ENCODE measurements around the gene RBM12.

Gene RBM12

DNA sequence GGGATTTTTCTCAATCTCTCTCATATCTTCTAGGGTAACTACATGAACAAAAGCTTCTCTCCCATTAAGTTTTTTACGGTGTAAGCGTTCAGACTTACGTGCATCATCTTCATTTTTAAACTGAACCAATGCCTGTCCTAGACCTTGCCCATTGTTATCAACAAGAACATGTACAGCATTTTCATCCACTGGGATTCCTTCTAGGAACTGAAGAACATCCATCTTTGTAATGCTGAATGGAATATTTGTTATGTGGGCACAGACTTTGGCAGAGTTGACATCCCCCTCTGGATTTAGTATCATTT lies 11.3 kb downstream of the RBM12 start:
- no peak for DNase-seq

GRCh38 chr20:35652641-35653429 lies 11.9 kb downstream of the RBM12 start:
- DNase-seq, result no peak

- no peak for DNase-seq
Observed at GRCh38 chr20:35651958-35652357, 12.7 kb downstream of the RBM12 start.

- no peak for DNase-seq
Observed at GRCh38 chr20:35650632-35651031, 14.1 kb downstream of the RBM12 start.

DNA sequence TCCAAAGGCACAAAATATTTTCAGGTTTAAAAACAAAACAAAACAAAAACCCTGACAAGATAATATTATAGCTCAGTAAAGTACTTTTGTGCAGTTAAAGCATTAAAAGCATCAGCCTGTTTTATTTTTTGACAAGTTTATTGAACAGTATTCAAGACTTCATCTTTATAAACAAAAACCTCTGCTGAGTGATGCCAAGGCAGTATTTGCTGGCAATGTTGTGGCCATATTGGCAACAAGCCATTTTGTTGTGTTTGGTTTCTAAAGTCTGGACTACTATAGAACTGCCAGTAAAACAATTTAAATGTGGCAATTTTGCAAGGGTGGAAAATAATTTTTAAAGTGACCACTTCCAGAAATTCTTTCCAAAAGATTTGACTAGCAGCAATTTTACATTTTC lies 15.9 kb downstream of the RBM12 start:
- no peak for DNase-seq

GRCh38 chr20:35644806-35645205 lies 19.9 kb downstream of the RBM12 start:
- DNase-seq, result no peak

DNA sequence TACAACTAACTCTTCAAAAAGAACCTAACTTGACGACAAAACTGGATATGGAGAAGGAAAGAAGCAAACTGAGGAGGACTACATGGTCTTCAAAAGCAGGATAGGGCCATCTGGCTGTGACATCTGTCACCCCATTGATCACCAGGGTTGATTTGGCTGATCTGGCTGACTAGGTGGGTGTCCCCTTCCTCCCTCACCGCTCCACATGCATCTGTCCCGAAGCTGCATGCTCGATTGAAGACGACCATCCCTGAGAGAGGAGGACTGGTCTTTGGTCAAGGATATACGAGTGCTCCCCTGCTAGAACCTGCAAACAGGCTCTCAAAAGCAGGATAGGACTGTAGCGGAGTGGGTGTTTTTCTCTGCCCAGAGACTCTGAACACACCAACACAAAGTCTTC lies 21.7 kb downstream of the RBM12 start:
- no peak for DNase-seq

DNA sequence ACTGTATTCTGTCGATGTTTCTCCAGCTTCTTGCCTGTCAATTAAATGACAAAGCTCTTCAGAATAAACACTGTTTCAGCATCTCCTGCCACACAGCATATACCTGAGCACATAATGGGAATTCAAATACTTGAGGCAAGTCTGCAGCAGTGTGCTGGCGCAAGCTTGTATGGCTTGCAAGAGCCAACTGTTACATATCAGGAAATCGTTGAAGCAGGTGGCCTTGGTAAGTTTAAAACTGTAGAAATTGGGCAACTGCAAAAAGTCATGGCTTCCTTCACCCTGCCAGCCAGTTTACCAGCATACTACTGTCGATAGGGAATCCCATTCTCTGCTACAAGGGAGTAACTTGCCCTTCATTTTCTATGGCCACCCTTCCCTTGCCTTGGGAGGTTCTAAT lies 23.0 kb downstream of the RBM12 start:
- no peak for DNase-seq

GRCh38 chr20:35640724-35641123 lies 24.0 kb downstream of the RBM12 start:
- DNase-seq, result no peak

DNA sequence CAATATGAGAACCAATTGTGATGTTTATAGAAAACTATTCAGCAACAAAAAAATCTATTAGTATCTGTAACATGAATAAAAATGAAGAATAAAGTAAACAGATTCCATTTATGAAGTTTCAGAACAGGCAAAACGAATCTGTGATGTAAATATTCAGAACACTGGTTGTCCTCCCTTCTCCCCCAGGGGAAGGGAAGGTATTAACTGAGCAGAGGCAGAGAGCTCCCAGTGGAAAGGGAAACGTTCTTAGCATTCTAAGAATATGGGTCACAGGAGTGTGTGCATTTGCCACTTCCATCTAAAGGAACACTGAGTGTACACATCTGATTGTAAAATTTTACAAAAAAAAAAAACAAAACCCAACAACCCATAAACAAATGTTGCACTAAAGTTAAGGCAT lies 25.9 kb downstream of the RBM12 start:
- no peak for DNase-seq

DNA sequence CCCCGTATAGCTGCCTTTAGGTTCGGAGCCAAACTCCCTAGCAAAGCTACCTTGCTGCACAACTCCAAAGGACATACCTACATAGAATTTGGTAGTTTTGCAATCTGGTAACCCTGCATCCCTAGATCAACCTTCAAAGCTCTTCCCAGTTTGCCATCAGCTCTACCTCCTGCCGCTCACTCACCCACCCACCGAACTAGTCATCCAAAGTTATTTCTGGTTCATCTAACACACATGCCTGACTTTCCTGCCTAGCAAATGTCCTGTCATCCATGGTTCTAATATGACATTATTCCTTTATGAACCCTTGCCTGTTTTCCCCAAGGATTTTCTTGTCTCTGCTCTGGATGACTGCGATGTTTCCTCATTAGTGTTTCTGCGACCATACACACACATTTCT lies 27.4 kb downstream of the RBM12 start:
- DNase-seq, result no peak

DNA sequence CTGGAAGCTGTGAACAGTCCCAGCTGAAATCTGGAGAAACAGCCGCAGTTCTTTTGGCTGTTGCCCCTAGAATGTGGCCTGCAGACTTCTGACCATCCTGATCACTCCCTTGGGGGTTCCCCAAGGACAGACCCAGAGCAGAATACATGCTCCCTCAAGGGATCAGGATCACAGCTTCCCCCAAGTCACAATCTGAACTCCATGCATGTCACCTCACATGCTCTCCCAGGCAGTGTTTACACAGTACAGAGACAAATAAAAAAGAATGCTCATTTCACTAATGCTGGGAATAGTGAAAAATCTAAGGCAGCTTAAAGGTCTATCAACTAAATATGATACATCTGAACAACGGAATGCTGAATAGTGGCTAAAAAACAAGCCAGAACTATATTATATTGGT lies 28.6 kb downstream of the RBM12 start:
- no peak for DNase-seq

DNA sequence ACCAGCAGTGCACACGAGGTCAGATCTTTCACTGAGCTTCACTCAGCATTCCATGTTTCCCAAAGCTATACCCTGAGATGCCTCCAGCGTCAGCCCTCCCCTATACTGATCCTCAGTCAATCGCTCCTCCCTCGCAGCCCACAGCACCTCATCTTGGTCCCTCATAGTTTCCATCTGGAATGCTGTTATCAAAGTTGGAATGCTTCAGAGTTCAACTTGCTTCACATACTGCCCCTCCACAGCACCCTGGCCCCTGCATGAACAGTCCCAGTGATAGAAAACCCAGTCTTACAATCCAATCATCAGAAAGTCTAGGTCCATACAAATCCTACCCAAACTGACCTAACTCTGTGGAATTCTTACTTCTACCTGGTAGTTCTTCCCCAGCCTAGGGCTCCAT lies 29.0 kb downstream of the RBM12 start:
- no peak for DNase-seq

DNA sequence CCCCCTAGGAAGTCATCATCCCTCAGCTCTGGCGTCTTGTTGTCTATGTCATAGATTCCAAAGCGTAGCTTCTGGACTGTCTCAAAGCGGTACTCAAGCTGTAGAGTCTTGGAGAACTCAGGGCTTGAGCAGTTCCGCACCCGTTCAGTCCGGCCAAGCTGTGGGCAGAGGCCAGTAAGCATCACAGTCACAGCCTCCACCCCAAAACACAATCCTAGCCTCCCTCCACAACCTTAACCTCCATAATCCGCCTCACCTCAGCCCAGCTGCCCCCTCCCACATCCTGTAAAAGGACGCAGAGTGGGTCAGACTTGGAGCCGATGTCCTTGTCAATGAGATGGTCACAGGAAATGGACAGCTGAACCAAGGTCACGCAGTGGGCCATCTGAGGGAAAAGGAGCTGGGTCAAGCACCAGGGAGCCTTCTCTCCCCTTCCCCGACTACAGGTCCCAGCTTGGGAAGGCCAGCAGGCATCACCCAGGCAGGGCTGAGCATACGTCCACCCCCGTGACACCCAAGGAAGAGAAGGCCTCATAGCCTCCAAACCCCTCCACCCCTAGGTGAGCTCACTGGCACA lies 32.1 kb downstream of the RBM12 start:
- DNase-seq, result no peak

GRCh38 chr20:35630636-35631035 lies 34.1 kb downstream of the RBM12 start:
- DNase-seq, result no peak

DNA sequence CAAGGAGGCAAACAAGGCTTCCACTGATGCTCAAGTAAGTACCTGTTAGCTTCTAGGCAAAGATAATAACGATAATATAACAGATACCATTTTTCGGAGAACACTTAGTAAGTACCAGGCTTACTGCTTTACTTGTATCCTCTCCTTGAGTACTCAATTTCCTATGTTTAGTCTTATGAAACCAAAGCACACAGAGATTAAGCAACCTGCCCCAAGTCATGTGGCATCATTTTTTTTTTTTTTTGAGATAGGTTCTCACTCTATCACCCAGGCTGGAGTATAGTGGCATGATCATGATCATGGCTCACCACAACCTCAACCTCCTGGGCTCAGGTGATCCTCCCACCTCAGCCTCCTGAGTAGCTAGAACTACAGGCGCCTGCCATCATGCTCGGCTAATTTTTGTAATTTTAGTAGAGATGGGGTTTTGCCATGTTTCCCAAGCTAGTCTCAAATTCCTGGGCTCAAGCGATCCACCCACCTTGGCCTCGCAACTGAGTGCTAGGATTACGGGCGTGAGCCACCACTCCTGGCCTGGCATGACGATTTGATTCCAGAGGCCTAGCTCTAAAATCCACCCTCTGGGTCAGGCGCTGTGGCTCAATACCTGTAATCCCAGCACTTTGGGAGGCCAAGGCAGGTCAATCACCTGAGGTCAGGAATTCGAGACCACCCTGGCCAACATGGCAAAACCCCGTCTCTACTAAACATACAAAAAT lies 35.1 kb downstream of the RBM12 start:
- no peak for DNase-seq

DNA sequence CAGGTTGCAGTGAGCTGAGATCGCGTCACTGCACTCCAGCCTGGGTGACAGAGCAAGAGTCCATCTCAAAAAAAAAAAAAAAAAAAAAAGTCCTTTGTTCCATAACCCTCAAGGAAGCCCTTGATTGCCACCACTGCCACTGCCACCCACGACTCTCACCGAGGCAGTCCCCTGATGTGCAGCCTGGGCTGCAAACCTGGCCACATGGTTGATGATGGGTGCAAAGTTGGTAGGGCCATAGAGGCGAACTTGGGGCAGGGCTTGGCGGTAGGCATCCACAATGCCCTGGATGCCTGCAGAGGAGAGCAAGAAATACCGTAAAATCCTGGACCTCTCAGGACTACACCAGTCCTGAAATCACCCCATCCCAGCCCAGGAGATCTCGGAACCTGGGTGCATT lies 37.6 kb downstream of the RBM12 start:
- no peak for DNase-seq

- no peak for DNase-seq
Observed at GRCh38 chr20:35626386-35627001, 38.2 kb downstream of the RBM12 start.

GRCh38 chr20:35625584-35626385 lies 38.9 kb downstream of the RBM12 start:
- DNase-seq, result no peak

GRCh38 chr20:35621560-35621946 lies 43.1 kb downstream of the RBM12 start:
- no peak for DNase-seq

DNA sequence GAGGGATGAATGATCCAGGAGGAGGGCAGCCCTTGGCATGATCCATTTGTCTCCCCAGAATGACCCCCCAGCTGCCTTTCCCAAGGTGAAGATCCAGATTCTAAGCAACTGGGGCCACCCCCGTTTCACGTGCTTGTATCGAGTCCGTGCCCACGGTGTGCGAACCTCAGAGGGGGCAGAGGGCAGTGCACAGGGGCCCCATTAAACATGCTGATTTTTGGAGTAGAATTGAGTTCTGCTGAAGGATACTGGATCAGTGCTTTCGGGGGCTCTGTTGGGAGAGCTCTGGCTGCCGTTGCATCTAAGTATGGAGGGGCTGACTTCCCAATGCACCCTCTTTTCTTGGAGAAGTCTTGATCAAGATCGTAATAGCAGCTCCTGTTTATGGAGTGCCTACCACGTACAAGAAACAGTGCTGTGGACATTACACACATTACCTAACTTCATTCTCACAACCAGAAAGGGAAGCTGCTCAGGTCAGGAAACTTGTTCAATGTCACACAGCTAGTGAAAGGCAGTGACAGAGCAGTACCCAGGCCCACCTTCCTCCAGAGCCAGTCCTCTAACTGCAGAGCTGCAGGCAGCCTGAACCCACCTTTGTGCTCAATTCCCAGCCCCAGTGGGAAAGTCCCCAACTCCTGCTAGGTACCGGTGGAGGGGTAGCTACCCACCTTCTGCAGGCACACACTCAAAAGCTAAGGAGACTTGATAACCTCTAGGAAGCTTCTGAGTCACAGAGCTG lies 43.7 kb downstream of the RBM12 start:
- no peak for DNase-seq
